Stimulated activated CD8-positive, alpha-beta memory T cell treated with anti-CD3 and anti-CD28 coated beads, Interleukin-12 subunit alpha, Interleukin-12 subunit beta, amount 100 ng/mL, for 4 hours (primary cell): ENCODE results near the gene TUBB6.

Experiments used
- DNase-seq: peaks from one replicate; pipeline ENCODE4 v3.0.0-alpha.2; 2020; ENCODE audit warnings: low read depth

Gene TUBB6

GRCh38 chr18:12307701-12308385 lies at the start of gene TUBB6:
Gene TUBB6 (plus strand): TSS chr18:12308241. CDS start chr18:12308293, 52 bp downstream.
- no peak for DNase-seq

- no peak for DNase-seq
Observed at GRCh38 chr18:12258719-12259705, 49.0 kb upstream of the TUBB6 start.

GRCh38 chr18:12262748-12263147 lies 45.3 kb upstream of the TUBB6 start:
- DNase-seq: no peak

GRCh38 chr18:12264864-12265263 lies 43.2 kb upstream of the TUBB6 start:
- DNase-seq: no peak

- DNase-seq: no peak
Observed at GRCh38 chr18:12271376-12272235, 36.4 kb upstream of the TUBB6 start.

GRCh38 chr18:12274793-12275192 lies 33.2 kb upstream of the TUBB6 start:
- no peak for DNase-seq

DNA sequence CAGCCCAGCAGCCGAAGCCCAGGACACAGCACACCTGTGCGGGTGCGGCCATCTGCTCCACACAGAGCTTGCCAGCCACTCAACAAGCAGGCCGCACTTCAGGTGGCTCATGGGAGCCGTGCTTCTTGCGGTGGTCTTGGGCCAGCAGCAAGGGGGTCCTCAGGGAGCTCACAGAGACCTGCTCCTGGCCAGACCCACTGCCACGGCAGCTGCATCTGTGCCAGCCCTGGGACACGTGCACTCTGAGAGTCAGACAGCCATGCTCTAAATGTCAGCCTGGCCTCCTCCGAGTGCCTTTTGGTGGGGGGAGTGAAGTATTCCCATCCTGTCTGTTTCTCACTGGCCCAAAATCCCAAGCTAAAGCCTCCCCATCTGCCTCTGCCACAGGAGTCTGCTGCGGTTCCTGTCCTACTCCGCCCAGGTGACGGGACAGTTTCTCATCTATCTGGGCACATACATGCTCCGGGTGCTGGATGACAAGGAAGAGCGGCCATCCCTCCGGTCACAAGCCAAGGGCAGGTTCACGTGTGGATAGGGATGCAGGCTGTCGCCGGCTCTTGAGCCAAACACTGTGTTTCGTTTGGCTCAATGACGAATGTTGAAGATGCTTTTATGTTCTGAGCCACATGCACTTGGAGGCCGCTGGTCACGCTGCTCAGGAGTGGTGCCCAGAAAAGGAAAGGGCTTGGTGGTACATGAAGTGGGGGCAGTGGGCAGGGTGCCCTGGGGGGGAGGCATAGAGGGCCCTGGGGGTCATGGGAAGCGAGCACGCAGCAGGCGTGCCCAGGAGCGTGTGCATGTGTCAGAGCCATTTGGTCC lies 31.1 kb upstream of the TUBB6 start:
- DNase-seq: no peak

- DNase-seq: no peak
Observed at GRCh38 chr18:12278215-12278671, 29.8 kb upstream of the TUBB6 start.

- DNase-seq: no peak
Observed at GRCh38 chr18:12278741-12279682, 29.0 kb upstream of the TUBB6 start.

DNA sequence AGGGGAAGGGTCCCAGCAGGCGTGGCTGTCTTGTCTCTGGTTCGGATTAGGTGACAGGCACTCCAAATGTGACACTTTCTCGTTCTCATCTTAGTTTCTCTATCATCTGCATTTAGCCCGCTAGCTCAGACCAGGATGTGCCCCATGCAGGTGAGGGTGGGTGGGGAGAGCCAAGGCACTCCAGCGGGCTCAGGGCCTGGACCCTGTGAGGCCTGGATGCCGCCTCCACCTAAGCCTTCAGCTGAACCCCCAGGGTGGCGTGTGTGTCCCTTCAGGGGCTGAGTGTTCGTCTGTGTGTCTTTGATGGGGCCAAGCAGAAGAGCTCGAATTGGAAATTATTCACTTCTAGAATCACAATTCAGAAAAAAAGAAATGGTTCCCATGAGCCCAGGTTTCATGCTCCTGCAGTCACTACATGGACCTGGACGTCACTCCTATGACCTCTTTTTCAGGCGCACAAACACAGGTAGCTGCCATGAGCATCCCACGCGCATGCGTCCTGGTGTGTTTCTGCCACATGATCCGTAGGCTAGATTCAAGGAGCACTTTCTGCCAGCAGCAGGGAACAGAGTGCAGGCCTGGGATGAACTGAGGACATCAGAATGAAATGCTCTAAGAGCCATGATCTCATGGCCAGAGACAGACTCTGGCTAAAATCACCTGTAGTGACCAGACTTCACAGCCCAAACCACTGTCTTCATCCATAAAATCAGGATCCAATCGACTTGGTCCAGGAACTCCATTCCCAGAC lies 28.1 kb upstream of the TUBB6 start:
- DNase-seq: no peak

DNA sequence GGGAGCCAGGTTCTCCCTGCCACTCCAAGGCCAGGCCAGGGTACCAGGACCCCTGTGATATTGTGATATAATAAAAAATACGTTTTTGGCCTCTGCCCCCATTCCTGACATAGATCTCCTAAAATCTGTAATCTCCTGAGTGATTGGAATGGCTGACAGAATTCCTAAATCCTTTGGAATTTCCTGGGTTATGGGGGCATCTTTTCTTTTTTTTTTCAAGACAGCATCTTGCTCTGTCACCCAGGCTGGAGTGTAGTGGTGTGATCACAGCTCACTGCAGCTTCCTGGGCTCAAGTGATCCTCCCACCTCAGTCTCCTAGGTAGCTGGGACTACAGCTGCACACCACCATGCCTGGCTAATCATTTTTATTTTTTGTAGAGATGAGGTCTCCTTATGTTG lies 26.2 kb upstream of the TUBB6 start:
- DNase-seq: no peak

GRCh38 chr18:12282442-12283039 lies 25.5 kb upstream of the TUBB6 start:
- DNase-seq: no peak

DNA sequence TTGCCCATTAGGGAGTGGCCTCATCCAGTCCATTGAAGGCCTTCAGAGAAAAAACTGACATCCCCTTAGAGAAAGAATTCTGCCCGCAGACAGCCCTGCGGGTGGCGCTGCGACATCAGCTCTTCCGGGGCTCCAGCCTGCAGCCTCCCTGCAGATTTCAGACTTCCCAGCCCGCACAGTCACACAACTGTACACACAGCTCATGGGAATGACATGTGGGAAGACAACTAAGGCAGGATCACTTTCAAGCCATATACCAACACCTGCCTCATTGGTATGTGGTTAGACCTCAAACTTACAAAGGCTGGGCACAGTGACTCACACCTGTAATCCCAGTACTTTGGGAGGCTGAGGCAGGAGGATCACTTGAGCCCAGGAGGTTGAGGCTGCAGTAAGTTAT lies 24.8 kb upstream of the TUBB6 start:
- no peak for DNase-seq

GRCh38 chr18:12283666-12284065 lies 24.4 kb upstream of the TUBB6 start:
- no peak for DNase-seq

DNA sequence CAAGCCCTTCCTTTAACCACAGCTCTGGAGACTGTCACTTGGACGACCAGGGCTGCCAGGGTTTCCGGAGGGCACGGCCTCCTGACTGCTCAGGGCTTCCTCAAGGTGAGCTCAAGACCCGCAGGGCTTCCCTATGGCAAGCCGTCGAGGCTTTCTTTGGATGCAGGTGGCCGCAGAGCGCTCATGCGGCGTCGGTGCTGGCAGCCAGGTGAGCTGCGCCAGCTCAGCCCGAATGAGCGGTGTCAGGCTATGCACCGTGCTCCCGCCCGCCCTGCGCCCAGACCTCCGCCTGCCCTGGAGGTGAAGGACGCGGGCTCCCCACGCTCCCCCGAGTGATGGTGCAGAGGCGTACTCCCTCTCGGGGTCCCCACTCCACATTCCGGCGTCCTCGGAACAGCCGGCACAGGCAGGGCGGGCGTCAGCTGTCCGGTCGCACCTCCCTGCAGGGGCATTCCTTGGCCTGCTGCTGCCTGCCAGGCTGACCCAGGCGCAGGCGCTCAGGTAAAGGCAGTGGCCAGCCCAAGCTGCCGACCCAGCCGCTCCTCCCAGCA lies 20.8 kb upstream of the TUBB6 start:
- no peak for DNase-seq

DNA sequence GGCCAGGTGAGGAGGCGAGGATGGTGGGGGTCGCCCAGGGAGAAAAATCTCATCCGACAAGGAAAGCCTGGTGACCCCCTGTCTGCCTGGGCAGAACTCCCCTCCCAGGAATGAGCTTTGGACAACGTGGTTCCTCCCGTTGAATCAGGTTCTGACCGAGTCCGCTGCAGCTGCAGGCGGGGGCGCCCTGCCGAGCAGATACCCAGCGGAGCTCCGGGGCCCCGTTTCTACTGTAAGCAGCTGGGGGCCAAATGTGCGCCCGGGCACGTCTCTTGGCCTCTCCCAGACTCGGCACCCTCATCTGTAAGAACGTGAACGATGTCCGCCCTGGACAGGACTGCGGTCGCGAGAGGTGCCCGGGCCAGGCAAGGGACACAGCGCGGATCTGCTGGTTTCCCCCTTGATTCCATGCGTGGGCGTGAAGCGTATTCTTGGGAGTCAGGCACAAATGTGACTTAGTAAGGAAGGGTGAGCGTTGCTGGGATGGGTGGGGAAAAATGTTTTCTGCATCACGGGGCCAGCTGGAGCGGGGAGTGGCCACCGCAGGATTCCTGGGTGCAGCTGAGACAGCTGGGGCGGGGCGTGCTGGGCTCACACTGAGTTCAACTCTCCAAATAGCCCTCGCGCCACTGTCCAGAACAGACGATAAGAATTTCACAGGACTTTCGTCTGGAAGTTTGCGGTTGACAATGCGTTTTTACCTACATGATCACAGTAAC lies 20.2 kb upstream of the TUBB6 start:
- DNase-seq: no peak

- DNase-seq: no peak
Observed at GRCh38 chr18:12288403-12288755, 19.7 kb upstream of the TUBB6 start.

GRCh38 chr18:12290086-12290485 lies 18.0 kb upstream of the TUBB6 start:
- no peak for DNase-seq
